ENCODE measurements around the gene GARIN5B. TPM values are rescaled to one million over a fixed set of nuclear protein-coding genes. Genes with fewer than 3 reads are reported as not detected.

Gene GARIN5B
- total and polyA plus RNA-seq, 9 donors: not detected

DNA sequence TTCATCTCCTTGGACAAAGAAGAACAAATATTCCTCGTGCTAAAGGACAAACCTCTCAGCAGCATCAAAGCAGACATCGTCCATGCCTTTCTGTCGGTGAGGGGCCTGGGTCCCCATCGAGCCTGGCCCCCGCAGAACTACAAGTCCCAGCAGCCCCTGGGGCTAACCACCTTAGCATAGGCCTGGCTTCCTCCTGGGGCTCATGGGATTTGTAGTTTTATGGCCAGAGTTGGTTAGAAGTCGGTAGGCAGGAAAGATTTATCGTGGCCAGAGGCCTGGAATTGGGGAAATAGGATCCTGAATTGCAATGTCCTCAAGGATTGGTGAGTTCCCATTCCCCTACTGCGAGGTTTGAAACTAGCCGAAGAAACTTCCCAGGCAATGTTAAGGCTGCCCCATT lies 57.6 kb downstream of the GARIN5B start:
- Histone ChIP-seq H3K27ac (no peak overlapping the region), H3K4me1 (ENCODE audit: insufficient read depth) (peaks cover 1% of the 10 kb centered on the region), H3K36me3 (no peaks in the 10 kb centered on the region), H3K27me3 (no peaks in the 10 kb centered on the region), H3K4me3 (no peak overlapping the region), H3K9me3 (no peaks in the 10 kb centered on the region)
- intact Hi-C loops (cut with DNase I): loop anchor here in 2 of 4 donors (10.0 kb wide), 2 partner anchors 79 to 199 kb away; partner anchors contain the start of genes RPL28 (in 1 of the 2) and TMEM238 (in 1 of the 2)
- peak; percentile 36 to 60 (median 51) for DNase-seq
- WGBS, 3 donors: 73 to 78% (median 73%) methylated on average over 9 of the region's 9 CpGs
- TF ChIP-seq, protein P1, sequence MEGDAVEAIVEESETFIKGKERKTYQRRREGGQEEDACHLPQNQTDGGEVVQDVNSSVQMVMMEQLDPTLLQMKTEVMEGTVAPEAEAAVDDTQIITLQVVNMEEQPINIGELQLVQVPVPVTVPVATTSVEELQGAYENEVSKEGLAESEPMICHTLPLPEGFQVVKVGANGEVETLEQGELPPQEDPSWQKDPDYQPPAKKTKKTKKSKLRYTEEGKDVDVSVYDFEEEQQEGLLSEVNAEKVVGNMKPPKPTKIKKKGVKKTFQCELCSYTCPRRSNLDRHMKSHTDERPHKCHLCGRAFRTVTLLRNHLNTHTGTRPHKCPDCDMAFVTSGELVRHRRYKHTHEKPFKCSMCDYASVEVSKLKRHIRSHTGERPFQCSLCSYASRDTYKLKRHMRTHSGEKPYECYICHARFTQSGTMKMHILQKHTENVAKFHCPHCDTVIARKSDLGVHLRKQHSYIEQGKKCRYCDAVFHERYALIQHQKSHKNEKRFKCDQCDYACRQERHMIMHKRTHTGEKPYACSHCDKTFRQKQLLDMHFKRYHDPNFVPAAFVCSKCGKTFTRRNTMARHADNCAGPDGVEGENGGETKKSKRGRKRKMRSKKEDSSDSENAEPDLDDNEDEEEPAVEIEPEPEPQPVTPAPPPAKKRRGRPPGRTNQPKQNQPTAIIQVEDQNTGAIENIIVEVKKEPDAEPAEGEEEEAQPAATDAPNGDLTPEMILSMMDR (IDR thresholded peaks at IDR 0.05): no peak
- no peak for TF ChIP-seq EP300 (IDR thresholded peaks at IDR 0.05)
- no peak for TF ChIP-seq POLR2A (IDR thresholded peaks at IDR 0.05)

DNA sequence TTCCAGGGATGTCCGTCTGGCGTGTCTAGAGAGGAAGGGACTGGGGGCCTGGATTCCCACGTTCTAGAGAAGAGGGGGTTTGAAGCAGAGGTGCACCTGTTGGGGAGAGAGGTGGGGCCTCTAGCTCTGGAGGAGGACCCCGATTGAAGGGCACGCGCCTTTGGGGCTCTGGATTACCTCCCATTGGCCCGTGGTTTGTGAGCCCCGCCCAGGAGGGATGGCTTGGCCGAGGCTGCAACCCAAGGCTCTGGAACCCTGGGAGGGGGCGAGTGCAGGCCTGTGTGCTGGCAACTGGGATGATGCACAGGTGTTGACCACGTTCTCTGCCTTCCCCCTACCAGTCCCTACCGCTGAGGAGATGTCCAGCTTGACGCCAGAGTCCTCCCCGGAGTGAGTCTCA lies 58.1 kb downstream of the GARIN5B start:
- Histone ChIP-seq H3K4me3 (no peak overlapping the region), H3K9me3 (no peaks in the 10 kb centered on the region), H3K4me1 (ENCODE audit: insufficient read depth) (peaks cover 1% of the 10 kb centered on the region), H3K27ac (no peak overlapping the region), H3K36me3 (no peaks in the 10 kb centered on the region), H3K27me3 (no peaks in the 10 kb centered on the region)
- TF ChIP-seq EP300 (IDR thresholded peaks at IDR 0.05) (no peak), POLR2A (IDR thresholded peaks at IDR 0.05) (no peak)
- TF ChIP-seq, protein P1 (IDR thresholded peaks at IDR 0.05): no peak
- 75 to 76% (median 76%) methylated on average over 14 of the region's 14 CpGs for WGBS, 3 donors
- intact Hi-C loops (cut with DNase I): loop anchor here in 2 of 4 donors (5.0 to 10.0 kb wide), 3 partner anchors 77 to 200 kb away; partner anchors contain the start of genes TMEM238 (in 2 of the 2) and RPL28 (in 1 of the 2)
- DNase-seq: no peak

Other genes starting within 250 kb of the GARIN5B start
- gene PPP1R12C, start 245.6 kb downstream of the GARIN5B start, total RNA-seq: 100 to 1,000 TPM in 4 of 7 donors, 10 to 100 TPM in 3; 45.4 to 152 (median 110) TPM
- 100 to 1,000 TPM in 1 of 2 donors, 10 to 100 TPM in 1; 21.4 to 118 TPM for gene PPP1R12C, start 245.6 kb downstream of the GARIN5B start, polyA plus RNA-seq
- gene TNNT1, start 214.1 kb downstream of the GARIN5B start, total RNA-seq: 1 to 10 TPM in 4 of 7 donors, not detected in 3; 2.0 to 3.6 (median 2.8) TPM
- 1 to 10 TPM in 1 of 2 donors, not detected in 1; 1.3 TPM for gene TNNT1, start 214.1 kb downstream of the GARIN5B start, polyA plus RNA-seq
- 10 to 100 TPM in 1 of 7 donors, 1 to 10 TPM in 1, under 1 TPM in 3, not detected in 2; 0.62 to 10.2 (median 0.87) TPM for gene TNNI3, start 205.5 kb downstream of the GARIN5B start, total RNA-seq
- gene TNNI3, start 205.5 kb downstream of the GARIN5B start, polyA plus RNA-seq: 10 to 100 TPM in 1 of 2 donors, 1 to 10 TPM in 1; 2.4 to 14.4 TPM
- 10 to 100 TPM in 1 of 7 donors, 1 to 10 TPM in 3, under 1 TPM in 1, not detected in 2; 0.48 to 34.8 (median 2.7) TPM for gene DNAAF3, start 196.6 kb downstream of the GARIN5B start, total RNA-seq
- under 1 TPM; 0.16 to 0.72 TPM for gene DNAAF3, start 196.6 kb downstream of the GARIN5B start, polyA plus RNA-seq
- gene SYT5, start 183.0 kb downstream of the GARIN5B start, total RNA-seq: 1 to 10 TPM in 1 of 7 donors, under 1 TPM in 3, not detected in 3; 0.08 to 2.3 (median 0.46) TPM
- not detected for gene SYT5, start 183.0 kb downstream of the GARIN5B start, polyA plus RNA-seq
- 1 to 10 TPM in 5 of 7 donors, under 1 TPM in 2; 0.23 to 4.1 (median 1.2) TPM for gene PTPRH, start 153.8 kb downstream of the GARIN5B start, total RNA-seq
- 1 to 10 TPM in 1 of 2 donors, under 1 TPM in 1; 0.45 to 4.6 TPM for gene PTPRH, start 153.8 kb downstream of the GARIN5B start, polyA plus RNA-seq
- gene TMEM86B, start 134.5 kb downstream of the GARIN5B start, total RNA-seq: 1 to 10 TPM; 2.6 to 4.9 (median 3.5) TPM
- 1 to 10 TPM in 1 of 2 donors, not detected in 1; 3.0 TPM for gene TMEM86B, start 134.5 kb downstream of the GARIN5B start, polyA plus RNA-seq
- gene PPP6R1, start 104.2 kb downstream of the GARIN5B start, total RNA-seq: 10 to 100 TPM; 14.1 to 52.2 (median 46.3) TPM
- gene PPP6R1, start 104.2 kb downstream of the GARIN5B start, polyA plus RNA-seq: 10 to 100 TPM; 21.3 to 26.9 TPM
- gene HSPBP1, start 83.2 kb downstream of the GARIN5B start, total RNA-seq: 10 to 100 TPM; 20.5 to 40.7 (median 31.8) TPM
- 10 to 100 TPM in 1 of 2 donors, 1 to 10 TPM in 1; 3.6 to 36.5 TPM for gene HSPBP1, start 83.2 kb downstream of the GARIN5B start, polyA plus RNA-seq
- 10 to 100 TPM in 1 of 7 donors, 1 to 10 TPM in 6; 1.9 to 11.3 (median 4.8) TPM for gene BRSK1, start 79.3 kb downstream of the GARIN5B start, total RNA-seq
- 1 to 10 TPM; 2.3 to 5.0 TPM for gene BRSK1, start 79.3 kb downstream of the GARIN5B start, polyA plus RNA-seq
- 1 to 10 TPM in 3 of 7 donors, under 1 TPM in 4; 0.36 to 3.9 (median 0.79) TPM for gene TMEM150B, start 37.9 kb downstream of the GARIN5B start, total RNA-seq
- under 1 TPM; 0.55 to 0.73 TPM for gene TMEM150B, start 37.9 kb downstream of the GARIN5B start, polyA plus RNA-seq
- 10 to 100 TPM in 6 of 7 donors, 1 to 10 TPM in 1; 8.1 to 26.2 (median 12.6) TPM for gene KMT5C, start 23.4 kb downstream of the GARIN5B start, total RNA-seq
- gene KMT5C, start 23.4 kb downstream of the GARIN5B start, polyA plus RNA-seq: 10 to 100 TPM in 1 of 2 donors, under 1 TPM in 1; 0.37 to 11.9 TPM
- gene COX6B2, start 8.5 kb downstream of the GARIN5B start, total RNA-seq: 1 to 10 TPM in 1 of 7 donors, under 1 TPM in 5, not detected in 1; 0.20 to 1.5 (median 0.46) TPM
- under 1 TPM in 1 of 2 donors, not detected in 1; 0.10 TPM for gene COX6B2, start 8.5 kb downstream of the GARIN5B start, polyA plus RNA-seq
- gene IL11, start 7.2 kb upstream of the GARIN5B start, total RNA-seq: 1 to 10 TPM in 1 of 7 donors, under 1 TPM in 1, not detected in 5; 0.11 to 1.3 TPM
- gene IL11, start 7.2 kb upstream of the GARIN5B start, polyA plus RNA-seq: under 1 TPM in 1 of 2 donors, not detected in 1; 0.08 TPM
- 10 to 100 TPM in 1 of 7 donors, 1 to 10 TPM in 3, under 1 TPM in 1, not detected in 2; 0.72 to 45.1 (median 2.5) TPM for gene TMEM190, start 13.6 kb upstream of the GARIN5B start, total RNA-seq
- not detected for gene TMEM190, start 13.6 kb upstream of the GARIN5B start, polyA plus RNA-seq
- 10 to 100 TPM in 1 of 7 donors, 1 to 10 TPM in 5, under 1 TPM in 1; 0.93 to 31.2 (median 2.5) TPM for gene TMEM238, start 21.0 kb upstream of the GARIN5B start, total RNA-seq
- under 1 TPM in 1 of 2 donors, not detected in 1; 0.10 TPM for gene TMEM238, start 21.0 kb upstream of the GARIN5B start, polyA plus RNA-seq
- 1,000 to 10,000 TPM in 5 of 7 donors, 100 to 1,000 TPM in 2; 604 to 2,543 (median 2,257) TPM for gene RPL28, start 22.7 kb upstream of the GARIN5B start, total RNA-seq
- gene RPL28, start 22.7 kb upstream of the GARIN5B start, polyA plus RNA-seq: 1,000 to 10,000 TPM in 1 of 2 donors, 100 to 1,000 TPM in 1; 391 to 2,645 TPM
- 10 to 100 TPM; 10.0 to 30.1 (median 17.9) TPM for gene UBE2S, start 44.5 kb upstream of the GARIN5B start, total RNA-seq
- 1 to 10 TPM; 3.2 to 8.2 TPM for gene UBE2S, start 44.5 kb upstream of the GARIN5B start, polyA plus RNA-seq
- not detected for gene SHISA7, start 80.0 kb upstream of the GARIN5B start, total RNA-seq
- gene SHISA7, start 80.0 kb upstream of the GARIN5B start, polyA plus RNA-seq: not detected
- 10 to 100 TPM; 21.8 to 39.2 (median 31.7) TPM for gene ISOC2, start 98.4 kb upstream of the GARIN5B start, total RNA-seq
- 10 to 100 TPM in 1 of 2 donors, 1 to 10 TPM in 1; 1.4 to 39.4 TPM for gene ISOC2, start 98.4 kb upstream of the GARIN5B start, polyA plus RNA-seq
- gene C19orf85, start 101.5 kb upstream of the GARIN5B start, total RNA-seq: not detected
- not detected for gene C19orf85, start 101.5 kb upstream of the GARIN5B start, polyA plus RNA-seq
- 10 to 100 TPM in 2 of 7 donors, 1 to 10 TPM in 5; 3.8 to 18.4 (median 8.7) TPM for gene ZNF628, start 113.4 kb upstream of the GARIN5B start, total RNA-seq
- 1 to 10 TPM in 1 of 2 donors, not detected in 1; 8.7 TPM for gene ZNF628, start 113.4 kb upstream of the GARIN5B start, polyA plus RNA-seq
- gene NAT14, start 121.9 kb upstream of the GARIN5B start, total RNA-seq: 10 to 100 TPM in 6 of 7 donors, 1 to 10 TPM in 1; 9.2 to 40.4 (median 35.8) TPM
- gene NAT14, start 121.9 kb upstream of the GARIN5B start, polyA plus RNA-seq: 10 to 100 TPM in 1 of 2 donors, 1 to 10 TPM in 1; 3.2 to 23.5 TPM
- gene SSC5D, start 125.2 kb upstream of the GARIN5B start, total RNA-seq: 10 to 100 TPM in 6 of 7 donors, 1 to 10 TPM in 1; 5.7 to 29.7 (median 21.1) TPM
- gene SSC5D, start 125.2 kb upstream of the GARIN5B start, polyA plus RNA-seq: 10 to 100 TPM; 10.1 to 11.4 TPM
- gene SBK2, start 173.9 kb upstream of the GARIN5B start, total RNA-seq: 1 to 10 TPM in 1 of 7 donors, under 1 TPM in 1, not detected in 5; 0.20 to 1.0 TPM
- not detected for gene SBK2, start 173.9 kb upstream of the GARIN5B start, polyA plus RNA-seq
- under 1 TPM in 4 of 7 donors, not detected in 3; 0.17 to 0.34 (median 0.26) TPM for gene SBK3, start 182.3 kb upstream of the GARIN5B start, total RNA-seq
- gene SBK3, start 182.3 kb upstream of the GARIN5B start, polyA plus RNA-seq: not detected
- 10 to 100 TPM in 5 of 7 donors, 1 to 10 TPM in 2; 2.7 to 24.4 (median 16.8) TPM for gene ZNF579, start 217.6 kb upstream of the GARIN5B start, total RNA-seq
- gene ZNF579, start 217.6 kb upstream of the GARIN5B start, polyA plus RNA-seq: 10 to 100 TPM in 1 of 2 donors, 1 to 10 TPM in 1; 5.6 to 10.5 TPM
- 10 to 100 TPM in 5 of 7 donors, 1 to 10 TPM in 2; 3.6 to 22.7 (median 16.6) TPM for gene FIZ1, start 236.3 kb upstream of the GARIN5B start, total RNA-seq
- gene FIZ1, start 236.3 kb upstream of the GARIN5B start, polyA plus RNA-seq: 10 to 100 TPM in 1 of 2 donors, 1 to 10 TPM in 1; 9.4 to 11.0 TPM
- 10 to 100 TPM; 13.7 to 22.3 (median 17.8) TPM for gene ZNF524, start 237.0 kb upstream of the GARIN5B start, total RNA-seq
- 10 to 100 TPM in 1 of 2 donors, under 1 TPM in 1; 0.15 to 28.0 TPM for gene ZNF524, start 237.0 kb upstream of the GARIN5B start, polyA plus RNA-seq
- 10 to 100 TPM in 5 of 7 donors, 1 to 10 TPM in 2; 4.0 to 20.9 (median 17.6) TPM for gene ZNF865, start 242.4 kb upstream of the GARIN5B start, total RNA-seq
- gene ZNF865, start 242.4 kb upstream of the GARIN5B start, polyA plus RNA-seq: 10 to 100 TPM in 1 of 2 donors, under 1 TPM in 1; 0.42 to 10.5 TPM

All from ovary (tissue), 9 donors.